22Rv1 (cell line): ENCODE results near the gene TAF1C.

ENCODE experiments used
- H3K27ac ChIP-seq: fragments of 450-650 bp; 2 replicates; pipeline ENCODE4 v1.5.1; 2017
- CTCF ChIP-seq: fragments of 450-650 bp; IDR thresholded peaks from 2 replicates; pipeline ENCODE4 v1.5.1; 2017; ENCODE audit warnings: mild to moderate bottlenecking
- ZFX ChIP-seq: fragments of 450-650 bp; IDR thresholded peaks from 2 replicates; pipeline ENCODE4 v1.6.1; 2017; ENCODE audit warnings: antibody characterized with exemption, borderline replicate concordance

The TAF1C gene

DNA sequence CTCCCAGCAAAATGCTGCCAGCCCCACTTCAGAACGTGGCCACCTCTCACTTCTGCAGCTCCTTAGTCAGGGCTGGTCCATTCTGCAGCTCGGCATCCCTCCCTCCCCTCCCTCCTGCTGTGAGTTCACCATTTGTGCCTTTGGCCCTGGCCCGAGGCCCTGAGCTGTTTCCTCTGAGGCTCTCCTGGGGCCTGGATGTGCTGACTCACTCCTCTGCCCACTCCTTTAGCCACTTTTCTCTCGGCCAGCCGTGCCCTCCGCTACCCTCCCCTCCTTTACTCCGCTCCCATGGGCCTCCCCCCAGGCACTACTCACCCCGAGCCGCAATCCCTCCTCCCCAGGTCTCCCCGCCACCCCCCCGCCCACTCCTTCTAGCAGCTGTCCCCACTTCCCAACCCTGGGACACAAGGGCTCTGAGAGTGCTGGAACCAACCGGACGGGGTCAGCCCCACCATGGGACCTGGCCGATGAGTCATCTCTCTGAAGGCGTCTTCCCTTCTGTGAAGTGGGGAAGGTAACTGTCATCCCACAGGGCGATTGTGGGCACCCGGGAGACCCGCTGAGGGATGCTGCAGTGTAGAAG lies 41.5 kb upstream of the TAF1C start:
- no peak overlapping the region for H3K27ac ChIP-seq
- TF ChIP-seq CTCF, result no peak
- no peak for TF ChIP-seq ZFX

- no peak overlapping the region for H3K27ac ChIP-seq
- TF ChIP-seq CTCF (no peak), ZFX (no peak)
Measured at GRCh38 chr16:84227548-84227947, 40.7 kb upstream of the TAF1C start.

DNA sequence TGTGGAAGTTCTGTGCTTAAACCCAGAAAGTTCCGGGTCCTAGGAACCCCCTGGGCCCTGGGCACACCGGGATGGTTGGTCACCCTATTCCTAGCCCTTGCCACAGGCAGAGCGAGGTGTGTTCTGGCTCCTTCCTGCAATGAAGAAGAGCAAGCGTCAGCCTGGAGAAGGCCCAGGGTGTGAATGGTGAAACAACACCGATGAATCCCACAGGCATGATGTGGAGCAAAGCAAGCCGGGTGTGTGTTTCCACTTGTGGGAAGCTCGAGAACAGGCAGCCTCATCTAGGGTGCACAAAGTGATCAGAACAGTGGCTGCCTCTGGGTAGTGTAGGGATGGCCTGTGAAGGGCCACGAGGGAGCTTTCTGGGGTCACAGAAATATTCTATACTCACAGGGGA lies 39.2 kb upstream of the TAF1C start:
- TF ChIP-seq CTCF, result no peak
- no peak for TF ChIP-seq ZFX
- no peak overlapping the region for H3K27ac ChIP-seq

DNA sequence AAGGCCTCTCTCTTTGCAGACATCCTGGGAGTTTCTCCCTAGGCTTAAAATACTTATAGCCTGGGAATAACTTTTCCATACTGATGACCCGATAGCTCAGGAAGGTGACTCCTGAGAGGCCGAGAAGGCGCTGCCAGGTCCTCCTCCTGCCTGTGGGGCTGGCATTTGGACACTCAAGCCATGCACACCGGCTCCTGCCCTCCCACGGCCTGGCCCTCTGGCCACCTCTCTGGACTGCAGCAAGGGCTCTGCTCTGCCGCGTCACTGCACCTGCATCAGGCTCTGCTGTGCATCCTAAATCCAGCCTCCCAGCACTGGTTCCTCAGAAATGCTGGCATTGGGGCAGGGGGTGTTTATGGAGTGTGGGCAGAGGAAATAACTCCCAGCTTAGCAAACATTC lies 38.7 kb upstream of the TAF1C start:
- no peak overlapping the region for H3K27ac ChIP-seq
- no peak for TF ChIP-seq CTCF
- no peak for TF ChIP-seq ZFX

GRCh38 chr16:84225126-84225525 lies 38.3 kb upstream of the TAF1C start:
- no peak overlapping the region for H3K27ac ChIP-seq
- no peak for TF ChIP-seq CTCF
- no peak for TF ChIP-seq ZFX

DNA sequence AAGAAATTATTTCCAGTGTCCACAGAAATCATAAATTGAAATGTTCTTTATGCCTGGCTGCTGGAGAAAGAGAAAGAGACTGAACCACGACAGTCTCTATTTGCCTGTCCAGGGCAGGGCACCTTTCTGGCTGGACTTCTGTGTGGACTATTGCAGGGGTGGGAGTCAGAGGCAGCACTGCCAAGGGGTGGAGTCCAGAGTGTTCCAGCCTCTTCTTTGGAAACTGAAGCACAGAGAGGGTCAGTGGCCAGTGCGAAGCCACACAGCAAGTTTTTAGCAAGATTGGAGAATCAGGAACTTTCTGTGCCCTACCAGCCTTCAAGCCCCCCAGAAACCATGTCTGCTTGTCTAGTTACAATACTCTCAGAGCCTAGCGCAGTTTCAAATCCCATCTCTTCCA lies 37.7 kb upstream of the TAF1C start:
- TF ChIP-seq ZFX, result no peak
- no peak for TF ChIP-seq CTCF
- no peak overlapping the region for H3K27ac ChIP-seq

- no peak overlapping the region for H3K27ac ChIP-seq
- TF ChIP-seq ZFX, result no peak
- no peak for TF ChIP-seq CTCF
Measured at GRCh38 chr16:84223456-84223855, 36.6 kb upstream of the TAF1C start.
